Measurements from ENCODE around the gene TNS1.

Gene TNS1

DNA sequence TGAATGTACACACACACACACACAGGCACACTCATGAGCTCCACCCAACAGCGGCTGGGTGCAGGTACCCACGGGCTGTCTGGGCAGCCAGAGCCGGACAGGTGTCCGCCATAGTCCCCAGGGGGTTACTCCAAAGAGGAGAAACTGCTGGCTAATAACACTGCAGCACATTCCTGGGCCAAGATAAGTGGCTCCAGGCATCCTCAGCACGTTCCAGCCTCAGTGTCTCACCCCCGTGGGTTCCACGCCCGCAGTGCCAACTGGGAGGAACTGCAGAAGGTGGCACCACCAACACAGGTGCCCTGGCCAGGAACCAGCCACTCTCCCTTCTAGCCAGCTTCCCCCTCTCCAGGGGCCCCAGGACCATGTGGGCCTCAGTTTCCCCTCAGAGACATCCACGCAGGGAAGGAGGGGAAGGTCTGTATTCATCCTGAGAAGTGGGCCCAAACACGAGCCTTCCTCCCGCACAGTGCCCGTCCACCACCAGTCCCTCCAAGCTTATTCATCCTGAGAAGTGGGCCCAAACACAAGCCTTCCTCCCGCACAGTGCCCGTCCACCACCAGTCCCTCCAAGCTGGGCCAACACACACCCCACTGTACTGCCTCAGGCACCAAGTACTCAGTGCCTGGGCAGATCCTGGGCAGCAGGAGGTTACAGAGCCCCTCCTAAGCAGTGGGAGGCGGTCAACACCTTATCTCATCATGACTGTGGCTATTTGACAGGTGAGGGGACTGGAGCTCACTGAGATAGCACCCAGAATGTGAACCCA is 47.6 kb downstream of the TNS1 start:
- no peak for DNase-seq

- DNase-seq = no peak
Observed at GRCh38 chr2:217954469-217954868, 48.3 kb downstream of the TNS1 start.

DNA sequence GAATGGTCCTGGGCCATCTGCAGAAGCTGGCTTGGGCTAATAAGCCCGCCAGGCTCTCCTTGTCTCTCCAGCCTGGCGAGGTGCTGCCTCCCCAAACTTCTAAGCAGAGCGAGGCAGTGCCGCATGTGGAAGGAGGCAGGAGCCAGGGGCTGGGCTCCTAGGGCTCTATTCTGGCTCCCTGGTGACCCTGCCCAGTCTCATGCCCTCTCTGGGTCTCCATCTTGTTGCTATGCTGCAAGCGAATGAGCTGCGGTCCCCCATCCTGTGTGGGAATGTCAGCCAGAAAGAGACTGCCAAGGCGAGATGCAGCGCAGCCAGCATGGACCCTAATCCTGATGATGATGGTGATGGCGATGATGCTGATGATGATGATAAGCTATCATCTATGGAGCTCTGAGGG is 48.7 kb downstream of the TNS1 start:
- no peak for DNase-seq

DNA sequence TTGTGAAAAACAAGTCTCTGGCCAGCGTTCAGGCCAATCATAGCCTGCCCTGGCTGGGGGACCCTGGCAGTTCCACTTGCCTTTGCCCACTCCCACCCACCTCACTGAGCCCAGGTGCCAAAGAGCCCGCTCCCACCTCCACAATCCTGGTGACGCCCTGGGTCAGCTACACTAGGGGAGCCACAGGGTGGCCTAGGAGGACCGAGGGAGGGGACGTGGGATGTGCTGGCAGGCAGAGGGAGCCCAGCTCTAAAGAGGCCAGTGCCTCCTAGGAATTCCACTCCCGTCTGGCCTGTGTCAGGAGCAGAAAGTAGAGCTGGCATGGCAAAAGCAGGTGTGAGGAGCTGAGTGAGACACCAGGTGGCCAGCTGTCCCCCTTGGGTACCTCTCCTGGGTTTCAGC is 49.3 kb downstream of the TNS1 start:
- no peak for DNase-seq

DNA sequence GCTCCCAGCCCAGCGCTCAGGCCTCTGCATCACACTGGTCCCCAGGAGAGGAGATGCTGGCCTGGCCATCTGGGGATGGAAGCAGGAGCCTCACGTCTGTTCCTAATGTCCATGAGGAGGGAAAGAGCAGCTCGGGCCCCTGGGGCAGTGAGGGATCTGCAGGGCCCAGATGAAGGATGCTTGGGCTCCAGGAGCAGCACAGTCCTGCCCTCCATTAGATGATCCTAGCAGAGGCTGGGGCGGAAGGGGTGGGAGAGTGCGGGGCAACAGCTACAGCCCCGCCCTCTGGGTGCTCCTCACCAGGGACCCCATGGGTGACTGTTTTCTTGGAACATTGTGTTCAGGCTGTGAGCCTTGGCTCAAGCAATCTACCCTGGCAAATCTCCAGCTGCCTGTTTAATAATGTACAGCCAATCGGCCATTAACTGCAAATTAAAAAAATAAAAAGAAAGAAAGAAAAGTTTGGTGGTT is 49.7 kb downstream of the TNS1 start:
- no peak for DNase-seq

- DNase-seq = no peak
Observed at GRCh38 chr2:217952409-217952808, 50.4 kb downstream of the TNS1 start.

GRCh38 chr2:217951521-217952247 is 51.1 kb downstream of the TNS1 start:
- no peak for DNase-seq

- no peak for DNase-seq
Observed at GRCh38 chr2:217951091-217951490, 51.7 kb downstream of the TNS1 start.

DNA sequence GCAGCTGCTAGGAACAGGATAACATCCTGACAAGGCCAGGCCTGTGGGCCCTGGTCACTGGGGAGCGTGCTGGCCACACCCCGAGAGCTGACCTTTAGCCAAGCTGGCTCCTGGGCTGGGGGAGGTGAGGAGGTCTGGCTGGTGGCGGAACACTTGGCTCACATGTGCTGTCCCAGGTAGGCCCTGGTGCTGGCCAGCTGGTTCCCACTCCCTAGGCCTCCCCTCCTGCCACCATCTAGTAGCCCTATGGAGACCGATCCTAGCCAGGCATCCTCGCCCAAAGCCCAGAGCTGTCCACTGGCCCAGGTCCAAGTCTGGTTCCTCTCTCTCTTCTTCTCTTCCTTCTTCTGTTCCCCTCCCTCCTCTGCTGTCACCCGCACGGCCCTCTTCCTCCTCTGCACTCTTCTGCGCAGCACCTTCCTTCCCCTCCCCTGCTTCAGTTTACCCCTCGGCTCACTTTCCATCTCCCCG is 52.4 kb downstream of the TNS1 start:
- DNase-seq = no peak

DNA sequence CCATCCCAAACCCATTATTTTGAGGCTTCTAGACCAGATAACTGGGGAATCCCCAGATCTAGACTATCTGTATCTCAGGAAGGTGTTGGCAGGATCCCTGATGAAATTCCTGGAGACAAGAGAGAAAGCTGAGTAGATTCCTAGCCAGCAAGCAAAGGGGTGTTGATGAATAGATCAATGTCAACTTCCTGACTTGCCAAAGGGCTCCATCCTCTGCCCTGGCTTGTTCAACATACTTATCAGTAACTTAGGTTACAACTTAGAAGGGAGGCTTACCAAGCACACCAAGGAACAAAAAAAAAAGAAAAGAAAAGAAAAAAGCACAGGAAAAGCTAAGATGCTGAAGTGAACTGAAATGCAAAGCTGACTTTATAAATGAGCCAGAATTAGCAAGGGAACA is 53.3 kb downstream of the TNS1 start:
- DNase-seq = no peak

DNA sequence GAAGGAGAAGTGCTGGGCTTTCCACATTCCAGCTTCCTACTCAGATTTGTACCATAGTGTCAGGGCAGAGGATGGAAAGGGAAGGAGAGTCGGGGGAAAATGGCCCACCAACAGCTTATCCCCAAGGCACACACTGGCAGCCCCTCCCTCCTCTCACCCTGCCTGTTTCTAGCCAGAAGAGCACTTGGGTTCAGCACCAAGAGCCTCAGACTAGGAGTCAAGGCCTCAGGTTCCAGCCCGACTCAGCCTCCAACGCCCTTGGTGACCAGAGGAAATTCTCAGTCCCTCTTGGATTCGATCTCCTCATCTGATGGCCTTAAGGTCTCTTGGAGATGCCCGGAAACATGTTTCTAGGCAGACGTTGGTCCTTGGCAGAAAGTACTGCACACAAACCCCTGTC is 53.9 kb downstream of the TNS1 start:
- no peak for DNase-seq

DNA sequence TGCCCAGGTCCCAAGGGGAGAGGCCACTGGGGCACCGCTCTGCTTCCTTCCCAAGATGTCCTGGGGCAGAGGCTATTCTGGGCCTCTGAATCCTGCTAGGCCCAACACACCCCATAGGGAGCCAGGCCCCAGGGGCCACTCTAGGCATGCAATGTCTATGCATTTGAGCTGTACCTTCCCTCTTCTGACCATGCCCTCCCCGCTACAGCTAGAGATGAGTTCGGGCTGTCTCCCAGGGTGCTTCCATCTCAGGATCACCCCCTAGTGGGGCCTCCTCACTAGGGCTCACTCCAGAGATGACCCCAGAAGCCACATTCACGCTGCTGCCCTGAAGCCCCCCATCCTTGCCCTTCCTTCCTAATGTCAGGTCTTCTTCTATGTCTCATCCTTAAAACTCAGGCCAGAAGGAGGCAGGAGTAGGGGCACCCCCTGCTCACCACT is 54.4 kb downstream of the TNS1 start:
- no peak for DNase-seq

DNA sequence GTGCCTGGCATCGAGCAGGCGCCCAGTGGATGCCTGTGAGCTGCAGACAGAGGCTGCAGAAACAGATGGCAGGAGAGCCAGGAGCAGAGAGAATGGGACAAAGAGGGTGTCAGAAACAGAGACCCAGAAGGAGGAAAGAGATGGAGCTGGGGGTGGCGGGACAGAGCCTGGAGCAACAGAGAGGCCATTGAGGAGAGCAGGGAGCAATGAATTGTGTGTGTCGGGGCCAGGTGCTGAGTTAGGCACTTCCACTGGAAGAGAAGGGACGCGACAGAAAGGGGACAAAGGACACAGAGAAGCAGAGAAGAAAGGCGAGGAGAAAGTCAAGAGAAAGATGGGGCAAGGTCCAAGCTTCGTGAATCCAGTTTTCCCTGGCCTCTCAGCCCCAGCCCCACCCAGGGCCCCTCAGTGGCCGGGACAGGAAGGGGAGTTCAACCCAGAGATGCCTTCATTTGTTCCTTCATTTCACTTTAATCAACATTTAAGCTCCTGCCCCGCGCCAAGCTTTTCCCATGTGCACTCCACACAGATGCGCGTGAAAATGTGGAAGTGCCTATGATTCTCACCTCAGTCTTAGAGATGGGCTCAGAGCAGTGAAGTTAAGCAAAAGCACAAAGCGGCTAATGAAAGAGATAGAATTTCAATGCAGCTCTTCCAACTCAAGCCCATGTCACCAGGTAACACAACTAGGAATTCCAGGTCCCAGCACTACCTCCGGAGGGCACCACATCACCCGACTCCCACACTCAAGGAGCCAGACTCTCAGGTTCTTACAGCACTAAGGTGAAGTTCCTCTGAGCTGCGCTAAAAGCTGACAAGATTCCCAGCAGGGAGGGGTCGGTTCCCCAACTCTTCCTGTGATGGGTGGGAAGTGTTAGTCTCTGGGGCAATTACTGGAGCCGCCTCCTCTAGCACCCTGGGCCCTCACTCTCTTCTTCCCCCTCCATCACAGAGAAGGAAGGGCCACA is 55.1 kb downstream of the TNS1 start:
- no peak for DNase-seq

GRCh38 chr2:217946051-217946450 is 56.7 kb downstream of the TNS1 start:
- no peak for DNase-seq

- DNase-seq = no peak
Observed at GRCh38 chr2:217945530-217945929, 57.3 kb downstream of the TNS1 start.

DNA sequence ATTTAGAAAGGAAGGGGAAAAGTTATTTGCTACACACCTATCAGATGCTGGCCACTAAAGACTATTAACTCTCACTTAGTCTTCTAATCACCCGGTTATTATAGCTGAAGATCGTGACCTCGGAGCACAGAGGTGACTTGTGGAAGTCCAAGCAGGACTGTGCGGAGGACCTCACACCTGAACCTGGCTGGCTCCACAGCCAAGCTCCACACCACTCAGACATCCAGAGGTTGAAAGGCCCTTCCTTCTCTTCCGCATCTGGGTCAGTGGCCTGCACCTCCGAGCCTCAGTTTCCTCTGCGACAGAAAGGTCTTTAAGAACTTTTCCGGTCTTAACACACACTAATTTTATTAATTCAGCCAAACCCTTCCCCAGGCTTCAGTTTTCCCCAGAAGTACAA is 57.9 kb downstream of the TNS1 start:
- no peak for DNase-seq

DNA sequence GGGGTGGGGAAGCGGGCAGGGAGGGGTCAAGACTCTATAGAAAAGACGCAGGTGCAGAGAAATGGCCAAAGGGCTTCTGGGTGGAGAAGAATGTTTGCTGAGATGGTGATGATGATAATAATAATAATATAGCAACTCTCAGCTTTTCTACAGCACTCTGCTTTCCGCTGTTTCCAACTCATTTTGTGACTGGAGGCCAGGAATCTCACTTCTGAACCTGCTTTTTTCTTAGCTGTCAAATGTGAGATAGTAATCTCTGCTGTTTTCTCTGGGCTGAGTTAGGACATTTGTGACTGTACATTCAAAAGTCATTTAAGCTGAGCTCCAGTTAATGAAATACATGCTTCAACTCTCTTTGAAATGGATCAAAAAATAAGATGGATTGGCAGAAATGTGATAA is 58.4 kb downstream of the TNS1 start:
- no peak for DNase-seq

- no peak for DNase-seq
Observed at GRCh38 chr2:217943446-217944321, 59.1 kb downstream of the TNS1 start.

GRCh38 chr2:217942731-217943335 is 60.0 kb downstream of the TNS1 start:
- no peak for DNase-seq

GRCh38 chr2:217941886-217942728 is 60.7 kb downstream of the TNS1 start:
- no peak for DNase-seq

DNA sequence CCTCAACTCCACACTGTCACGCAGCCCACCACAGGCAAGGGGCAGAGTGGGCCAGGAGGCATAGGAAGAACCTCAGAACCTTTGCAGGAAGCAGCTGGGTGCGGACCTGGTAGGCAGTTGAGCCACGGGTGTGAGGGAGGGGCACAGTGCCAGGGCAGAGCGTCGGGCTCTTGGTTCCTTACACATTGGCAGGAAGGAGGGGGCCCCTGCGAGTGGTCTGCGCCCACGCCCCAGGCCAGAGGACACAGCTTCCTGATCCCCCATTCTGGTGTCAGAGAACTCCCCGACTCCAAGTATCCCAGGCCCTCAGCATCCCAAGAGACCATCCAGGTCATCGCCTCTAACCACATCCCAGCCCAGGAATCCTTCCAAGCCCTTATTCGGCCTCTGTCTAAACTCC is 61.5 kb downstream of the TNS1 start:
- no peak for DNase-seq

Data from activated CD4-positive, alpha-beta T cell treated with anti-CD3 and anti-CD28 coated beads for 4 hours (primary cell).